Fibroblast of lung (primary cell): Measurements from ENCODE around the gene DNMBP. TPM values are rescaled to one million over a fixed set of nuclear protein-coding genes. Genes with fewer than 3 reads are reported as not detected.

ENCODE experiments used
- DNase-seq, 2 donors: peaks; one replicate each; pipeline versions ENCODE4 v3.0.0 to v3.0.0-alpha.2; 2010; ENCODE audit warnings: low read depth in 2 of 2
- H2AFZ ChIP-seq: 2 replicates; pipeline ENCODE4 v1.5.1; 2012; ENCODE audit warnings: low read length, control low read depth, inconsistent platforms
- H3K27ac ChIP-seq: 2 replicates; pipeline ENCODE4 v1.5.1; 2011; ENCODE audit warnings: low read length, control low read depth; ENCODE audit not compliant: insufficient read depth
- H3K27me3 ChIP-seq: 2 replicates; pipeline ENCODE4 v1.5.1; 2011; ENCODE audit warnings: mild to moderate bottlenecking, low read length; ENCODE audit not compliant: control insufficient read depth, insufficient read depth
- H3K36me3 ChIP-seq: 2 replicates; pipeline ENCODE4 v1.5.1; 2011; ENCODE audit warnings: low read length; ENCODE audit not compliant: control insufficient read depth, insufficient read depth
- H3K4me1 ChIP-seq: 2 replicates; pipeline ENCODE4 v1.5.1; 2011; ENCODE audit warnings: low read length; ENCODE audit not compliant: control insufficient read depth, insufficient read depth; ENCODE audit errors: extremely low read depth
- H3K4me2 ChIP-seq: 2 replicates; pipeline ENCODE4 v1.5.1; 2011; ENCODE audit warnings: low read length, control low read depth; ENCODE audit not compliant: insufficient read depth; ENCODE audit errors: extremely low read depth
- H3K4me3 ChIP-seq, 4 experiments: fragments of 200-600 bp in 1 of 4; sonication (generic) in 1 of 4; replicated peaks in 1 of 4; 2 replicates each; pipeline ENCODE4 v1.5.1; 2011 to 2016; ENCODE audit warnings: low read length in 4 of 4, low read depth in 3 of 4, mild to moderate bottlenecking in 3 of 4, control low read depth in 2 of 4, inconsistent platforms in 1 of 4, mixed read lengths in 1 of 4; ENCODE audit not compliant: insufficient read depth in 1 of 4; ENCODE audit errors: control extremely low read depth in 1 of 4
- H3K79me2 ChIP-seq: 2 replicates; pipeline ENCODE4 v1.5.1; 2012; ENCODE audit warnings: mild to moderate bottlenecking, low read length, inconsistent platforms; ENCODE audit not compliant: control insufficient read depth, insufficient read depth
- H3K9ac ChIP-seq: 2 replicates; pipeline ENCODE4 v1.5.1; 2011; ENCODE audit warnings: mild to moderate bottlenecking, low read length, control low read depth; ENCODE audit not compliant: insufficient read depth
- H3K9me3 ChIP-seq: 2 replicates; pipeline ENCODE4 v1.5.1; 2012; ENCODE audit warnings: low read depth, low read length; ENCODE audit not compliant: control insufficient read depth, insufficient read depth
- H4K20me1 ChIP-seq: 2 replicates; pipeline ENCODE4 v1.5.1; 2011; ENCODE audit warnings: low read length; ENCODE audit not compliant: control insufficient read depth, insufficient read depth; ENCODE audit errors: extremely low read depth
- CTCF ChIP-seq, 2 donors: IDR thresholded peaks in 1 of 2; conservative IDR thresholded peaks in 1 of 2; 1 replicate in 1 of 2; 2 replicates in 1 of 2; pipeline ENCODE4 v1.5.1; 2011 to 2012; ENCODE audit warnings: low read length in 2 of 2, control low read depth in 1 of 2, inconsistent platforms in 1 of 2, low read depth in 1 of 2, mild to moderate bottlenecking in 1 of 2
- EZH2 ChIP-seq: IDR thresholded peaks from 2 replicates; pipeline ENCODE4 v1.5.1; 2012; ENCODE audit warnings: low read length, control low read depth, mild to moderate bottlenecking; ENCODE audit errors: missing control alignments
- polyA plus RNA-seq, 2 donors: library from polyadenylated mRNA; depleted of rRNA in 1 of 2; stranded (reverse) in 1 of 2; unstranded in 1 of 2; fragments of >200 nt; gene quantifications; 2 replicates each; pipeline ENCODE4 v1.2.1, GENCODE V29; 2011 to 2012; ENCODE audit warnings: missing spikeins in 1 of 2
- total RNA-seq: library from RNA; depleted of rRNA; stranded (reverse); fragments of >200 nt; gene quantifications from 2 replicates; pipeline ENCODE4 v1.2.1, GENCODE V29; 2014

DNMBP gene
- total and polyA plus RNA-seq, 2 donors (not counting 1 experiment from before 2014, with no cell fraction given), result 12.9 to 21.2 TPM

- TF ChIP-seq CTCF (conservative IDR thresholded peaks at IDR 0.05 in 1 of 2, IDR thresholded peaks at IDR 0.05 in 1 of 2; ENCODE audit: low read depth in 1 of 2, low read length in 2 of 2) (no peak), EZH2 (no peak)
- Histone ChIP-seq H3K4me1 (peaks cover 18% of the 10 kb centered on the region), H3K9ac (no peak overlapping the region), H3K4me2 (peak overlapping the region; percentile 37), H3K36me3 (peaks cover 1% of the 10 kb centered on the region), H4K20me1 (no peaks in the 10 kb centered on the region), H3K27ac (no peak overlapping the region), H2AFZ (no peak overlapping the region), H3K27me3 (no peaks in the 10 kb centered on the region), H3K79me2 (peaks cover 80% of the 10 kb centered on the region), H3K9me3 (no peaks in the 10 kb centered on the region), H3K4me3 (no peak overlapping the region)
- DNase-seq, result peak; percentile 52 to 74
These were observed 82.6 kb downstream of the DNMBP start for GRCh38 chr10:99926925-99927720.

GRCh38 chr10:99924451-99925255 is 85.1 kb downstream of the DNMBP start:
- Histone ChIP-seq H3K4me3 (no peak overlapping the region), H3K4me2 (no peak overlapping the region), H3K36me3 (no peaks in the 10 kb centered on the region), H3K4me1 (peaks cover 19% of the 10 kb centered on the region), H2AFZ (no peak overlapping the region), H4K20me1 (no peaks in the 10 kb centered on the region), H3K27ac (no peak overlapping the region), H3K27me3 (no peaks in the 10 kb centered on the region), H3K79me2 (peaks cover 77% of the 10 kb centered on the region), H3K9ac (no peak overlapping the region), H3K9me3 (no peaks in the 10 kb centered on the region)
- no peak for TF ChIP-seq CTCF (conservative IDR thresholded peaks at IDR 0.05 in 1 of 2, IDR thresholded peaks at IDR 0.05 in 1 of 2; ENCODE audit: low read depth in 1 of 2, low read length in 2 of 2)
- no peak for TF ChIP-seq EZH2
- DNase-seq, result no peak

GRCh38 chr10:99921948-99922347 is 87.8 kb downstream of the DNMBP start:
- Histone ChIP-seq H3K36me3 (peaks cover 1% of the 10 kb centered on the region), H3K4me3 (no peak overlapping the region), H3K27me3 (no peaks in the 10 kb centered on the region), H4K20me1 (no peaks in the 10 kb centered on the region), H3K79me2 (peaks cover 67% of the 10 kb centered on the region), H3K4me2 (no peak overlapping the region), H3K4me1 (peaks cover 9% of the 10 kb centered on the region), H3K27ac (no peak overlapping the region), H2AFZ (no peak overlapping the region), H3K9ac (no peak overlapping the region), H3K9me3 (no peaks in the 10 kb centered on the region)
- DNase-seq, result no peak
- TF ChIP-seq EZH2, result no peak
- TF ChIP-seq CTCF (conservative IDR thresholded peaks at IDR 0.05 in 1 of 2, IDR thresholded peaks at IDR 0.05 in 1 of 2; ENCODE audit: low read depth in 1 of 2, low read length in 2 of 2), result no peak
